ENCODE measurements around the gene SUPT3H.

Gene SUPT3H

DNA sequence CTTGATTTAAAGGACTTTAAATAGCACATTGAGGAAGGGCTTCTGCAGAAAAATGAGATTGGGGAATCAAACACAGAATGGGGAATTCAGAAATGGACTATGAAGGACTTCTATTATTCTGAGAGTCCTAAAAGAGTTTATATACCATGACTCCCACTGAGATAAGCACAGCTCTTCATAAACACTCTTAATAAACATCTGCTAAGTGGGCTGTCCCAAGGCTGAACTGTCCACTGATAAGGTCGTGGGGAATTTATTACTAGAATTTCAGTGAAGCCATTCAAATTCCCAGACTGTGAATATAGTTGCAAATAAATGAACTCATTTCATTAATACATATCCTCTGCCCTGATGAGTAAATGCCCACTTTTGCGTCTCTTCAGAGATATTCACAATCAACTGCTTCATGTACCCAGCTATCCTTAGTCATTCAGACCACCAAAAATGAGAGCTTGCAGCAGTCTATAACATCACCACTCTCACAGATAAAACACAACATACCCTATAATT lies 517.8 kb downstream of the SUPT3H start:
- DNase-seq, result no peak

DNA sequence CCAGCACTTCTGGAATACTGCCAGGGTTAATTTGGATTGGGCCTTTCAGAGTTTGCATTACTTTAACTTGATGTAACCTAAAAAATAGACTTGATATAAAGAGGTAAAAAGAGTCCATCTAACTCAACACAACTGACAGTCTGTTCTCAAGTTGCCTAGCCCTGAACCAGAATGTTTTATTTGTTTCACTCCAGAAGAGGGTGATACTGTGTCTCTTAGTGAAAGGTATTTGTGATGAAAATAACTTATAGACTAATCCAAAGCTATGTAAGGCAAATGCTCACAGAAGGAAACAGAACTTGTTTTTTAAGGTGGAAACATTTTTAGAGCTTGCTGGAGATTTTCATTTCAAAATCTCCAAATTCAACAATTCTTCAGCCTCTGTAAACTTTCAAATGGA lies 518.7 kb downstream of the SUPT3H start:
- DNase-seq, result no peak

DNA sequence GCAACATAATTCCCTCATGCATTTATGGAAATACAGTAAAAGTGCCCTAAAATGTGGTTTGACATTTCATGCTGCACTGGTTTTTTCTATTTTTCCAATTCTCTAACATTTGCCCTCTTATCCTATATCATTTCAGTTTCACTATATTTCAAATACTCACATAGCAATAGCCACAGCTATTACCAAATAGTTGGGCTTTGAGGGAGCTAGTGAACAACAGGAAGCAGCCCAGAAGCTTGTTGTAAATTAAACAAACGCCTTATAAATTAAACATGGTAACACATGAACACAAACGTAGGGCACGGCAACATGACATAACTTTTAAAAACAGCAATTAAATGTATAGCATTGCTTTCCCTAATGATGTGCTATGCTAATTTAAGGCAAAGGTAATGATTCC lies 521.3 kb downstream of the SUPT3H start:
- DNase-seq, result no peak

DNA sequence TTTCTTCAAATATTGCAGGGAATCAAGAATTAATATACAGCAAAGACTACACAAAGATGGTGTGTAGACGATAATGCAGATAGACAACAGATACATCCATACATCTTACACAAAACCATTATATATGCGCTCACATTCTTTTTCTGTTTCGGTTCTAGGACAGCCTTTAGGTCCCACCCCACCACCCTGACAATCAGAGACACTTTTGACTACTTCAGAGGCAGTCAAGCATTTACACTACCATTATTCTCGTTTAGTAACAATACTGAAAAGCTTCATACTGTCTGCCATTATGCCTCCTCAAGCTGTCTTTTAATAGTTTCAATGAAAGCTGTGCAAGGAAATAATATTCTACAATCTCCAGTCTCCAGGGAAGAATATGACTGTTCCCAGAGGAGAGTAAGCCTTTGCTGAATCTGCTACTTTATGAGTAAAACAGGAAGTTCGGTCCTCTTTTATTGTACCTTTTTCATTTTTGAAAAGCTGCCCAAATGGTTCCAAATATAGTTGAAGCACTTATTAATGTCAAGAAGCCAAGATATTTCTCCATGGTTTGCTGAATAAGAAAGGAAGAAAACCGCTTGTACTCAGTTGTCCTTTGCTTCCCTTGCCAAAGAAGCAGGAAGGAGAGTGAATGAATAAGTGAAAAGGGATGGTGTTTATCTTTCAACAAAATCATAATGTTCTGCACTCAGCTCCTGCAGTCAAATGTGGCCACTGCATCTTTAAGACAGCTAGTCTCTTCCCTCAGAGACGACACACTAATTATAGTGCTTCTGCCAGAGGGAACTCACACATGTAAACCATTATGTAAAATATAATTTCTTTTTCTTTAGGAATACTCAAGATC lies 521.9 kb downstream of the SUPT3H start:
- DNase-seq, result no peak

DNA sequence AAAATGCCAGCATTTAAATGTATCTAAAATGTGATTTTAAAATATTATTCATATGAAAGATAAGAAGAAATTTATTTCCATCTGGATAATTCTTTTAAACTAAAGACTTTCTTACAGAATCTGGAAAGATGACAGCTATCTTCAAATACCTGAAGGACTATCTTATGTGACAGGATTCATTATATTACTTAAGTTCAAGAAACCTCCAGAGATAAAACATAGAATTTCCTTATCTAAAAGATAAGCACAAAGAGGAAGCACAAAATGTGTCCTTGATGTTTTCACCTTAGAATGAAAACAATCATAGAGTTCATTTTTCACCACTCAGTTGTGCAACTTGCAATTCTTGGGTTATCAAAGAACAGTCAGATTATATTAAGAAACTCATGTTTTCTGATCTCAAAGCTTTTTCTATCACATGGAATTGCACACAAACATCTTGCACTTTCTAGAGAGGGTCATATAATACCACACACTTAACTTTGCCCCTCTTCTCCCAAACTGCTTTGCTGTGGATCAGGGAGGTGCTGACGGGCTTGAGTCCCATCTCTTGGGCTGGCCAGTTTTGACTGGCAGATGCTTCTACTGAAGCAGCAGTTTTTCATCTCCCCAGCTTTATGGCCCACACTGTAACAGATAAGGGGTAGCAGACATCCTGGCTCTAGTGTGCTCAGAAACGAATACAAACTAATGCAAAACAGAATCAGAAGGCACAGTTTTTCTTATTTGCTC lies 522.9 kb downstream of the SUPT3H start:
- DNase-seq, result no peak

DNA sequence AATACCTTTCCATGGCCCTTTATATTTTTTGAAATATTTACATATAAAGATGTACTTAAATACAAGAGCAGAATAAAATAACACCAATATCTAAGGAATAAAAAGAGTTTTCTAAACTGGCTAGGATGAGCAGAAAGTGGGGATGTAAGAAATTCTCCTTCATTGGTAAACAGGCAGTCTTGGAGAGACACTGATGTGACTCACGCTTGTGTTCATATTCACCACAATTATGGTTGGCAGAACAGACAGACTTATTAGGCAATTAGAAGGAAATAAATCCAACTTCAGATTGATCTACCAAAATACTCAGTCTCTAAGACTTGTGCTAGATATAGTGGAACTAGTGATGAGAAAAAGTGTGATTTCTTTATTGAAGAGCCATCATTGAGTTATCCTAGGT lies 526.6 kb downstream of the SUPT3H start:
- DNase-seq, result no peak

DNA sequence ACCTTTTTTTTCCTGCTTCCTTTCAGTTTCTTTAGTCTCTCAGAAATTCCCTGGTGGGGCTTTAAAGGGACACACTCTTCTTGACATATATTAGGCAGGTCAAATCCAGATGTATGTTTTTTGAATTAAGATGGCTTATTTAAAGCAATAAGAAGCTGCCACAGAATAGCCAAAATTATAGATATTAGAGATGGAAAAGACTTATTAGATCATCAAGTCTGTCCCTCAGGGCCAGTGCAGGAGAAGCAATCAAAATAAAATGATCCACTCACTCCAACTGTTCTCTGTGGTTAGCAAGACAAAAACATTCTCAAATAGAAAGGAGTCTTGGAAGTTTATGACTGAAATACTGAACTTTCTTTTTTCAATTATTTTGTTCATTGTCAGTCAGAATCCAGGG lies 527.4 kb downstream of the SUPT3H start:
- no peak for DNase-seq

DNA sequence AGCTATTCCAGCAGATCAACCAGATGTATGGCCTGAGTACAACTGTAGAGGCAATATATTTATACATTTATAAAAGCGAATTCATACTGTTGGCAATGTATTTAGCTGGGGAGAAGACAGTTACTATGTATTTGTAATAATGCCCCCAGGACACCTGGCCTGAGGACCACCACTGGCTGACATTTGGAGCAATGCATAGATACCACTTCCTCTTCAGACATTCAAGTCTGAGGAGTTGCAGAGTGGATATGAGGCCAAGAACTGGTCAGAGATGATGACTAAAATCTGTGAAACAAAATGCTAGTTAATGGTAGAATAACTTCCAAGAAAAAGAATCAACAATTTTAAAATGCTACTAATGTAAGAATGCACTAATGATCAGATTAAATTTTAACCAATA lies 527.9 kb downstream of the SUPT3H start:
- no peak for DNase-seq

DNA sequence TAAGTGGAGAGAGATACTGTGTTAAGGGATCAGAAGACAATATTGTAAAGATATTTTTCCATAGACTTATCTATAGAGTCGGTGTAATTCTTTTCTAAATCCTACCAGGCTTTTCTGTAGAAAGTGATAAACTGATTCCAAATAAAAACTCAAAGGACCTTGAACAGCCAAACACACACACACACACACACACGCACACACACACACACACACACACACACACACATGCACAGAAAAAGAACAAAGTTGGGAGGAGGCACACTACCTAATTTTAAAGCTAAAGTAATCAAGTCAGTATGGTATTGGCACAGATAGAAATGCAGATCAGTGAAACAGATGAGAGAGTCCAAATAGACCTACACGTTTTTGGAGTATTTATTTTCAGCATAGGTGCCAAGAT lies 534.0 kb downstream of the SUPT3H start:
- DNase-seq, result no peak

DNA sequence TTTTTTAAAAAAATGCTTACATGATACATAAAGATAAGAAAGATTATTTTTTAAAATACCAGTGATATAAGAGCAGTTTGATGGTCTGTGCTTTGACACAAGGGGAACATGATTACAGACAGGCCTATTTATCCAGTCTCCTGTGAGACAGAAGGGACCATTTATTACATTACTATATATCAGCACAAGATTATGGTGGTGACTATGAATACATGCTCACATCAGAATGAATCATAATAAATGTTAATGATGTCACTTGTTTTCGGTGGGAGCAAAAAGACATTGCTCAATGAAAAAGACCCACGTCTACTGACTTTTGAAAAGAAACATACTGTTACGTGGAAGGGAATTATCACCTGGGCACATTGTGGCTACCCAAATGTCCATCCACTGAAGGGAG lies 535.1 kb downstream of the SUPT3H start:
- no peak for DNase-seq

DNA sequence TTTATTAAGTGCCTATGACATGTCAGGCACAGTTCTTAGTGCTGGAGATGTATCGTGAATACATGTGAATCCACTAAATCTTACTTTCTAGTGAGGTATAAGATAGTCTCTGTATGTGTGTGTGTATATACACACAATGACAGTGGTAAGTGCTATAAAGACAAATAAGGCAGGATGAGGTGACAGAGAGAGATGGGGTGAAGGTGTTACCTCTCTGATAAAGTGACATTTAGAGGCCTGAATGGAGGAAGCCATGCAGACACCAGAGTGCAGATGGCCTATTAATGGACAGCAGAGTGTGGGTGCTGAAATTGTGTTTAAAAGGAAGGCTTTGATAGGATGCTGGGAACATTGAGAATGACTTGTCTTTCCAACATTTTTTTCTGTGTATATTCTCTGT lies 535.9 kb downstream of the SUPT3H start:
- DNase-seq, result no peak

DNA sequence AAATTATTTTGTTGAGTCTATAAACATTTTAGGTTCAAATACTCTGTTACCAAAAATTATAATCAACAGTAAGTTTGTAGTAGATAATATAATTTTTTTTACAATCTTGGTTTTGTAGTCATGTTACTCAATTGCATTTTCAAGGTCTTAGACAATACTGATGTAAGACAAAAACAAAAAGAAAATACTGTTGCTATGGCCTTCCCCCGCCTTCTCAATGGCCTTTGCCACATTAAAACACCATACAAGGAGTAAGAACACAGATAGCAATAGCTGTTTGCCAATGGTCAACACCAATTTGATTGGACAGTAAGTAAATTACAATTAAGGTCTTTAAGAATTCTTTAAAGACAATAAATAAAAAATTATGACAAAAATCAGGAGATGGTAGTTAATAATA lies 540.0 kb downstream of the SUPT3H start:
- DNase-seq, result no peak

DNA sequence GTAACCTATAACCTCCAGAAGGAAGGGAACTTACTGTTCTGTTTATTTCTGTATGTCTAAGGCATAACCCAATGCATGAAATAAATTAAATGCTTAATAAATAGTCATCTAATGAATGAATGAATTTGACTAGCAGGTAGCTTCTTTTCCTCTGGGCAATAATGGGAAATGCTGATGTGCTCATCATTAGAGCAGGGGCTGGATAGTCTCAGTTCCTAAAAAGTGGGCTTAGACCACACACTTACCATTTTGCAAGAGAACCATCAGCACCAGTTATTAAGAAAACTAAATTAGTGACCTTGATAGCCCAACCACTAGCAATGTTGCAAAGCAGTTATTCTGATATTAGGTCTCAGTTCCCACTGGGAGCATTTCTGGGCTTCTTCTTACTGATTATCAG lies 540.5 kb downstream of the SUPT3H start:
- no peak for DNase-seq

DNA sequence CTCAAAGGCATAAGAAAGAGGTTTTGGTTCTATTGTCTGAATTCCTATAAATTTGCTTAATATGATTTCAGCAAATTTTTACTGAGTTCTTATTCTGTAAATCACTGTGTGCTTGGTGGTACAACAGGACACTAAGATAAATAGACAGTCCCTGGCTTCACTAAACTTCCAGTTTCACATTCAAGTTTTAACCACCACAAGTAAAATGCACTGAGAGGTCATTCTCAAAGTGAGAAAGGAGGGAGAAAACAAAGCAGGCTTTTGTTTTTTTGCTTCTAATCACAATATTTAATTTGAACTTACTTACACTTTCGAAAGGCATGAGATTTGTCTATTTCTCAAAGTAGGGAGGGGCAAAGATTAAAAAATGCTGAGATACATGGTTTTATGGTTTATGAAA lies 544.5 kb downstream of the SUPT3H start:
- DNase-seq, result no peak

DNA sequence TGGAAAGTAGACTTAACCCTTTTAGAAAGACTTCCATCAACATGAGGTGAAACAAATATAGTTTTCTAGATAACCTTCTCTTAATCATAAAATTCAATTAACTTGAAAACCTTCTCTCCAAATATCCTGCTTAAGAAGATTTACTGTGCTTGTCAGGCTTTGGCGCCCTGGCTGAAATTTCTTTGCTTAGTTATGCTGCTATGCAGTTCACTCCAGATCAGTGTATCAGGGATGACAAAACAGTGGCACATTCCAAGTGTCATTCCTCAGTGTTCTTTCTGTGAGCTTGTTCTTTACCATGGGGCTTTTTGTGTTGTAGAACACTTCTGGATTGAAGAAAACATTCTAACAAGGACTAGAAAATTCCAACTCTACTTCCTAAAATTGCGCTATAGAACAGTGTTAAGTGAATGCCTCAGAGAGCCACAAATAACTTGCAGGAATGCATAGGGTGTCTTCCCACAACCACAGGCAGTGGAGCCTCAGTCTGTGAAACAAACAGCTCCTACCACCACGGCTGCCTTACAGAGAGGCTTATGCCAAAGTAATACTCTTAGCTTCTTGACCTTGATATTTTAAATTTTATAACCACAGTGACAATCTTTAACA lies 546.6 kb downstream of the SUPT3H start:
- no peak for DNase-seq

DNA sequence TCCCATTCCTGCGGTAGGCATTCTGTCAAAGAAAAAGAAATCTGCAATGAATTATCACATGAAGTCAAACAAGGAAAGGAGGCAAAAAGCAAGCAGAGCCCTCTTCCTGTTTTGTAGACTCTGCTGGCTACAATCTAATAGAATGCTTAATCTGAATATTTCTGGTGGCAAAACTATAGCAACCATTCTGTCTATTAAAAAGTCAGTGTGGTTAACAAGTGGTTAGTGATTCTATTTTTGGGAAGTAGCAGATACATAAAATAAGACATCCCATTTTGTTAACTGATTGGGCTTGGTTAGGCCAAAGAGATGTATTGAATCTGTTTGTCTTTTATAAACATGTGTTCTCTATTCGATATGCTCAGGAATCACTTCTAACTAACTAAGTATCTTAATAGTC lies 547.9 kb downstream of the SUPT3H start:
- DNase-seq, result no peak

DNA sequence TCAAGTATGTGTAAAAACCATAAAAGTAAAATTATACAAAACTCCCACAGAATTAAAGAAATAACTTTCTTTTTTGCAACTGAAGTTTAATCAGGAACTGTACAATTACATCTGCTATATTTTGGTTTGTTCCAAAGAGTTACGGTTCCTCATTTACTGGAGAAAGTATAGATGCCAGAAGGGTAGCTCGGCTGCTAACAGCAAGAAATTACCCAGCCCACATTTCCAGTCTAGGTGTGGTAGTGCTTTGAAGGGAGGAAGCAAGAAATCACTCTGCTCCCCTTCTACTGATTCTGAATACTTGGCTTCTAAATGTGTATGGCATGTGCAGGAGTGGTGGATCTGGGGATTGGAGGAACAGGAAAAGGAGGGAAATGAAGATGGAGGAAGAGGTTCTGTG lies 549.0 kb downstream of the SUPT3H start:
- DNase-seq, result no peak

DNA sequence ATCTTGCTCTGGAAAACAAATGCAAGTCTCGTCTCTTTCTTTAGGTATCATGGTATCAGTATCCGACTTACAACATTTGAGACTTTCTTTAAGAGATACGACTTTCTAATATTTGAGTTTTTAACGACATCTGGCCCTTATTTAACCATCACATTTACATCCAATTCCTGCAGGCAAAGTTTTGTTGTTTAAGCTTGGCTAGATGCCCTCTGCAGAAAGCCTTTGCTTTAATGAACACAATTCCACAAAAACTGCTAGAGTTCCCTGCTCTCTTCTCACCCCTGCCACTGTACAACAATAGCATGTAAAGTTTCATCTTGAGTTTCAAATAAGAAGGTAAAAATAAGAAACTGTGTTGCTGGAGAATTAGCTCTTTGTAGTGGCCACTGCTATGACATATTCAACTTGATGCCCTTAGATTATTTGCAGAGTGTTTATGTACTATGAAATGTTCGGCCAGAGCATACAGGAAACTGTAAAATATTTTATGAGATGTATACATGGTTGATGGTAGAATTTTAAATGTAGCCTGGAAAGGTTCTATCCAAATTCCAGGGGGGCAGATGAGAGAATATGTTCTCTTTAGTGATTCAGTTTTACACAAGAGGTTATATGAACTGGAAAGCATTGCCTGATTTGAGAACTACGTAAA lies 551.6 kb downstream of the SUPT3H start:
- no peak for DNase-seq

DNA sequence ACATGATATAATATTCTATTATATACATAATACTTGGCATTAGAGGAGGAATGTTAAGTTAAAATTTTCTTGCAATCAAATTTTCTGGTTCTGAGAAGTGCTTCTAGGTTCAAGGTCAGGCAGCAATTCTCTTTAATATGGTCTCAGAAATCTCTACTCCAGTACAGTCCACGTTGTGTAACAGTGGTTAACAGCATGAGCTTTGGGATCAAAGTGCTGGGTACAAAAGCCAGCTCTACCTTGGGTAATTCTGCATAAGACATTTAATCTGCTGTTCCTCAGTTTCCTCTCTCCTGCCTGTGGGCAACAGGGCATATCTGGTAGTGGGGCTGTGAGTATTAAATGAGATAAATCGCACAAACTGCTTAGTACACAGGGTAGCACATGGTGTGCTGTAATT lies 552.5 kb downstream of the SUPT3H start:
- DNase-seq, result no peak

DNA sequence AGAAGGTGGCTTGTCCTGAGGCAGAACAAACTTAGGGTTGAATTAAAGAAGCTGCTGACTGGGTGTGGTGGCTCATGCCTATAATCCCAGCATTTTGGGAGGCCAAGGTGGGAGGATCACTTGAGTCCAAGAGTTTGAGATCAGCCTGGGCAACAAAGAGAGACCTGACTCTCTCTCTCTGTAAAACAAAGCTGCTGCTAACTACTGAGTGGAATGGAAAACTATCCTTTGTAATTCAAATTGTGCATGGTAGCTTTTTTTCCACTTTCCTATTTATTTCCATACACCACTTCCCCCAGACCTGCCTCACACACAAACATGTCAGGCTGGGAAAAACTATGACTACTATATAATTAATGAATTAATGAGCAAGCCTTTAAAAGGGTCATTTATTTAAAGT lies 553.2 kb downstream of the SUPT3H start:
- no peak for DNase-seq

DNA sequence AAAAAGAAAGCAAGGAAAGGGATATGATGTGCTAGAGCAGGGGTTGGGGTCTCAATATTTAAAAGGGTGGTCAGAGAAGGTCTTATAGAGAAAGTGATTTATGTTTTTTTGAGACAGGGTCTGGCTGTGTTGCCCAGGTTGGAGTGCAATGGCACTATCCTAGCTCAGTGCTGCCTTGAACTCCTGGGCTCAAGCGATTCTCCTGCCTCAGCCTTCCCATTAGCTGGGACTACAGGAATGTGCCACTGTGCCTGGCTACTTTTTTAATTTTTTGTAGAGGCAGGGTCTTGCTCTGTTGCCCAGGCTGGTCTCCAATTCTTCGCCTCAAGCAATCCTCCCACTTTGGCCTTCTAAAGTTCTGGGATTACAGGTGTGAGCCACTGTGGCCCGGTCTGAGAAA lies 557.0 kb downstream of the SUPT3H start:
- DNase-seq, result no peak

DNA sequence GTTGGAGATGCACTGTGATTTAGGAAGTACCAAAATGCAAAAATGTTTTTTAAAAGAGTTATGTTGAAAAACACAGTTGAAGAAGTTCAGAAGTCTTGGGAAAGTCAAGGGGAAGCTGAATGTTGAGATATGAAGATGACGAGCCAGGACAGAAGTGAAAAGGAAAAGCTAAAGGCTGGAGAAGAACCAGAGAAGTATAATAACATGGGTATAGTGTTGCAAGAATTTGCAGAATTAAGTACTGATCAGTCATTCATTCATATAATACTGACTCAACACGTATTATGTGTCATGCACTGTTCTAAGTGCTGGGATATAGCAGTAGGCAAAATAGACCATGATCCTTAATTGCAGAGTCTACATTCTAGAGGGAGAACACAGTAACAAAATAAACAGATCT lies 557.4 kb downstream of the SUPT3H start:
- no peak for DNase-seq

DNA sequence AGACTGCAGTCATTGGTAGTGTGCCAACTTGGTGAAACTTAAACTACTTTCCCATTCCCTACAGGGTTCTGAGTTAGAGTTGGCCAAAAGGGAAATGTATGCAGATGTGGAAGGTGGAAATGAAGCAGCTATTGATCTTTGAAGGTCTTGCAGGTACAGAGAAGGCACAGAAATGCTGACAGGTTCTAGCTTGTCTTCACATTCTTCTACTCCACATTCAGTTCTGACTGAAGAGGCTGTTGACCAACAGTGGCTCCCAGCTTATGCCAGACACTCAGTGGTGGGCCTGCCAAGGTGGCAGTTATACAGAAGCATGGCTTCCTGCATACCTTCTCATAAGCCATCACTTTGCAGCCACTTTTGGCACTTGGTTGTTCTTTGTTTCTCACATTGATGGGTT lies 566.3 kb downstream of the SUPT3H start:
- no peak for DNase-seq
